ENCODE results near the gene PRR35. TPM values are rescaled to one million over a fixed set of nuclear protein-coding genes. Genes with fewer than 3 reads are reported as not detected.

Gene PRR35
- total and polyA plus RNA-seq, 2 experiments from 2014 or later = not detected

DNA sequence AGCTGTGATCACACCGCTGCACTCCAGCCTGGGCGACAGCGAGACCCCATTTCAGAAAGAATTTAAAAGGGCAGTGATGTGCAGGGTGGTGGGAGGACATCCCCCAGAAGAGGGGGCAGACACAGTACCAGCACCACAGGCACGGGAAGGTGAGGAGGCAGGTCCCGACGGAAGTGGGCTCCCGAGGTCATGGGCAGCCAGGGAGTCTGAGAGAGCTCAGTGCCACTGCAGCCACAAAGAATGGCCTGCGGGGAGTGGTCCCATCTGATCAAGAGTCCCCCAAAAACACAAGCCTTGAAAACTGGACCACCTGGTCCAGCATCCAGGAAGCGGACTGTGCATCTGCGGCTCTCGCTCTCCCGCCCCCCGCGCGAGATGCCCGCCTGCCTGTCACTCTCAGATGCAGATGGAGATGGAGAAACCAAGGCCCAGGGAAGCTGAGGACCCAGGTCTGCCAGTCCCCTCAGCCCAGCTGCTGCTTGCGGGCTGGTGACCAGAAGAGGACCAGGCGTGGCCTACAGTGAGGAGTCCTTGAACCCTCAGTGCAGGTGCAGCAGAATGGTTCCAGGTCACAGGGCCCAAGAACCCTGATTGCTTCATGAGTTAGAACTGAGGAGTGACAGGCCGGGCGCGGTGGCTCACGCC, 37.0 kb upstream of the PRR35 start:
- in situ Hi-C loops (cut with MboI) = no loop called here
- 92 to 95% methylated on average over 22 of the region's 22 CpGs for WGBS, 2 experiments (ENCODE audit: low coverage in 1 of 2, low lambda C conversion rate in 2 of 2, missing lambda C conversion rate in 2 of 2)

DNA sequence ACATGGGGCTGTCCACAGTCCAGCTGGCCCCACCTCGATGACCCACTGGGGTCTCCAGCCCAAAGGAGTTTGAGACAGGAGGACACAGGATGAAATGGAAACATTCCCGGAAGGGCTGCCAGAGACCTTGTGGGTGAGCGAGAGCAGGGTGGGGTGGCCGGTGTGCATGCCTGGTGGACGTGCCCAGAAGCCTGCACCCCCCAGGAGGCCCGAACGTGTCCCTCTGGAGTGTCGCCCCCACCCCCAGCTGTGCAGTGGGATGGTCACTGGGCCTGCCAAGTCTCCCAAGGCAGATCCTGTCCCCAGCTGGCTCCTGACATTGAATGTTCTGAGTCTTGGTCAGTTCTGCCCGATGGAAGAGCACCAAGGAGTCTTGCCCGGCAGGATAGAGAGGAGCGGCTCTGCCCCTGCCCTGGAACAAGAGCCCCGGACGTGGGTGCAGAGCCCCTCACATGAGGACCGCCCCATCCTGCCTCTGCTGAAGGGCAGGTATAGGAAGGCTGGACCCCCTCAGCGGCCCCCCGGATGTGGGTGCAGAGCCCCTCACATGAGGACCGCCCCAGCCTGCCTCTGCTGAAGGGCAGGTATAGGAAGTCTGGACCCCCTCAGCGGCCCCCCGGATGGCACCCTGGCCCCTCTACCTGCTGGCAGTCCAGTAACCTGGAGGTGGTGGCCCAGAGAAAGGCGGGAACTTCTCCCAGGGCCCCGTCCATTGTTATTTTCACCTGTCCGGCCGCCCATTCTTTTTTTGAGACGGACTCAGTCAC, 35.7 kb upstream of the PRR35 start:
- peak overlapping the region; percentile 81; the same call in 1 of the 2 replicates for H3K9ac ChIP-seq
- peaks cover 25% of the 10 kb centered on the region for H3F3A ChIP-seq (ENCODE audit: insufficient read depth)
- H3K27me3 ChIP-seq (replicated peaks; ENCODE audit: insufficient read depth) = no peaks in the 10 kb centered on the region
- no peak overlapping the region for H3K4me3 ChIP-seq
- TF ChIP-seq EZH2phosphoT487 (IDR thresholded peaks at IDR 0.05; ENCODE audit: insufficient read depth, low read depth) (no peak), EZH2 (IDR thresholded peaks at IDR 0.05; ENCODE audit: insufficient read depth, poor library complexity, severe bottlenecking) (no peak)
- WGBS, 2 experiments (ENCODE audit: low coverage in 1 of 2, low lambda C conversion rate in 2 of 2, missing lambda C conversion rate in 2 of 2) = 60 to 66% methylated on average over 16 to 24 of the region's 24 CpGs
- no peaks in the 10 kb centered on the region for H4K20me1 ChIP-seq (ENCODE audit: insufficient read depth)
- H2AFZ ChIP-seq = no peak overlapping the region
- no peak for DNase-seq
- no peaks in the 10 kb centered on the region for H3K9me2 ChIP-seq (ENCODE audit: insufficient read depth)
- no peaks in the 10 kb centered on the region for H3K9me3 ChIP-seq (ENCODE audit: low read depth)
- peaks cover 25% of the 10 kb centered on the region for H3K79me2 ChIP-seq (ENCODE audit: insufficient read depth)
- in situ Hi-C loops (cut with MboI) = no loop called here
- H3K27ac ChIP-seq = peak overlapping the region; percentile 94
- no peak overlapping the region for H3K4me2 ChIP-seq (ENCODE audit: unreplicated experiment)
- H3K4me1 ChIP-seq (ENCODE audit: insufficient read depth) = peaks cover 27% of the 10 kb centered on the region
- H3K36me3 ChIP-seq (ENCODE audit: low read depth) = no peaks in the 10 kb centered on the region

More for the DNA sequence above, 37.0 kb upstream of the PRR35 start:
- Histone ChIP-seq H4K20me1 (ENCODE audit: insufficient read depth) (no peaks in the 10 kb centered on the region), H3K4me1 (ENCODE audit: insufficient read depth) (peaks cover 22% of the 10 kb centered on the region), H3K9me3 (ENCODE audit: low read depth) (no peaks in the 10 kb centered on the region), H3K27me3 (replicated peaks; ENCODE audit: insufficient read depth) (no peaks in the 10 kb centered on the region), H3K79me2 (ENCODE audit: insufficient read depth) (peaks cover 12% of the 10 kb centered on the region), H3K27ac (no peak overlapping the region), H3K36me3 (ENCODE audit: low read depth) (no peaks in the 10 kb centered on the region), H3F3A (ENCODE audit: insufficient read depth) (peaks cover 18% of the 10 kb centered on the region), H3K4me3 (no peak overlapping the region), H2AFZ (no peak overlapping the region), H3K4me2 (ENCODE audit: unreplicated experiment) (no peak overlapping the region), H3K9ac (no peak overlapping the region), H3K9me2 (ENCODE audit: insufficient read depth) (no peaks in the 10 kb centered on the region)
- no peak for DNase-seq
- TF ChIP-seq EZH2phosphoT487 (IDR thresholded peaks at IDR 0.05; ENCODE audit: insufficient read depth, low read depth) (no peak), EZH2 (IDR thresholded peaks at IDR 0.05; ENCODE audit: insufficient read depth, poor library complexity, severe bottlenecking) (no peak)

- TF ChIP-seq EZH2 (IDR thresholded peaks at IDR 0.05; ENCODE audit: insufficient read depth, poor library complexity, severe bottlenecking) = no peak
- no peak for TF ChIP-seq EZH2phosphoT487 (IDR thresholded peaks at IDR 0.05; ENCODE audit: insufficient read depth, low read depth)
- Histone ChIP-seq H3K79me2 (ENCODE audit: insufficient read depth) (peaks cover 31% of the 10 kb centered on the region), H4K20me1 (ENCODE audit: insufficient read depth) (no peaks in the 10 kb centered on the region), H3K9me3 (ENCODE audit: low read depth) (no peaks in the 10 kb centered on the region), H3K9ac (peak overlapping the region; percentile 81), H3K4me2 (ENCODE audit: unreplicated experiment) (peak overlapping the region; percentile 82), H3K9me2 (ENCODE audit: insufficient read depth) (no peaks in the 10 kb centered on the region), H3K4me3 (peak overlapping the region; percentile 20; the same call in 1 of the 2 replicates), H3K36me3 (ENCODE audit: low read depth) (no peaks in the 10 kb centered on the region), H3F3A (ENCODE audit: insufficient read depth) (peaks cover 31% of the 10 kb centered on the region), H3K27me3 (replicated peaks; ENCODE audit: insufficient read depth) (no peaks in the 10 kb centered on the region), H3K4me1 (ENCODE audit: insufficient read depth) (peaks cover 34% of the 10 kb centered on the region), H2AFZ (no peak overlapping the region), H3K27ac (peak overlapping the region; percentile 94)
- 64 to 74% methylated on average over 8 of the region's 8 CpGs for WGBS, 2 experiments (ENCODE audit: low coverage in 1 of 2, low lambda C conversion rate in 2 of 2, missing lambda C conversion rate in 2 of 2)
- in situ Hi-C loops (cut with MboI) = no loop called here
- no peak for DNase-seq
Measured at GRCh38 chr16:525123-525519, 35.1 kb upstream of the PRR35 start.

DNA sequence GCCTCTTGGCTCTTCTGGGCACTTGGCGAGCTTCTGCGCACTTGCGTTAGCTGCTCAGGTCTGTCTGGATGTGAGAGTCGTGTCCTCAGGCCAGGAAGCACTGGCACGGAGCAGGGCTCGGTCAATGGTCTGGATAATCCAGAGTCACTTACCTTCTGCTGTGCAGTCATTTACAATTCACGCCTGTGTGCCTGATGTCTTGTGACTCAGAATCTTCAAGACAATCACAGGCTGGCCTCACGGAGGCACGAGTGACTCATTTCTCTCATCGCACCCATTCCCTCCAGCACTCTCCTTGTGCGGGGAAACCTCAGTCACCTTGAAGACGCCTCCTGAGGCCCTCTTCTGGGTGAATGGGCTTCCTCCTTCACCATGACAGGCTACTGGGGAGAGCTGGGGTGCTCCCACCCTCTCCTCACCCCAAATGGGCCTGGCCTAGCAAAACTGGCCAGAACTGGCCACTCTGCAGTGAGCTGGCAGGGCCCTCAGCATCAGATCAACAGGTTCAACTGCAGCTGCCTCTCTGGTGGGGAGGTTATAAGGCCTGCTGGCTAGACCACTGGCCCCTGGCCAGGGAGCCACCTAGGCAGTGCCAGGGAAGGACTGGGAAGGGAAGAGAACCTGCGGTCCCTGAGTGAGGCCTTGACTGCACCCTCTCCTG, 34.5 kb upstream of the PRR35 start:
- 14 to 19% methylated on average over 12 to 13 of the region's 13 CpGs for WGBS, 2 experiments (ENCODE audit: low coverage in 1 of 2, low lambda C conversion rate in 2 of 2, missing lambda C conversion rate in 2 of 2)
- Histone ChIP-seq H3K9ac (peak overlapping the region; percentile 81), H3F3A (ENCODE audit: insufficient read depth) (peaks cover 31% of the 10 kb centered on the region), H3K9me2 (ENCODE audit: insufficient read depth) (no peaks in the 10 kb centered on the region), H4K20me1 (ENCODE audit: insufficient read depth) (no peaks in the 10 kb centered on the region), H3K27ac (peak overlapping the region; percentile 94), H3K4me1 (ENCODE audit: insufficient read depth) (peaks cover 34% of the 10 kb centered on the region), H3K36me3 (ENCODE audit: low read depth) (no peaks in the 10 kb centered on the region), H3K4me3 (peak overlapping the region; percentile 76), H3K27me3 (replicated peaks; ENCODE audit: insufficient read depth) (no peaks in the 10 kb centered on the region), H3K9me3 (ENCODE audit: low read depth) (no peaks in the 10 kb centered on the region), H3K4me2 (ENCODE audit: unreplicated experiment) (peak overlapping the region; percentile 82), H2AFZ (no peak overlapping the region), H3K79me2 (ENCODE audit: insufficient read depth) (peaks cover 37% of the 10 kb centered on the region)
- TF ChIP-seq EZH2 (IDR thresholded peaks at IDR 0.05; ENCODE audit: insufficient read depth, poor library complexity, severe bottlenecking) (no peak), EZH2phosphoT487 (IDR thresholded peaks at IDR 0.05; ENCODE audit: insufficient read depth, low read depth) (no peak)
- in situ Hi-C loops (cut with MboI) = no loop called here
- peak; percentile 98 for DNase-seq
